H1 (cell line): ENCODE data around the gene RAB22A. TPM values are rescaled to one million over a fixed set of nuclear protein-coding genes. Genes with fewer than 3 reads are reported as not detected.

ENCODE experiments used
- CTCF ChIA-PET: fragments of 300-600 bp; sonication (Branson Sonifier 250); formaldehyde crosslinking; loops from one replicate; lab custom pipeline; 2021; ENCODE audit not compliant: partially characterized antibody; lab: Charles Lee
- POLR2A ChIA-PET: fragments of 300-600 bp; sonication (Branson Sonifier 250); formaldehyde crosslinking; loops from one replicate; lab custom pipeline; 2021; ENCODE audit warnings: inconsistent platforms; ENCODE audit not compliant: partially characterized antibody; lab: Charles Lee
- DNase-seq, 2 experiments: peaks; one replicate each; pipeline versions ENCODE4 v3.0.0 to v3.0.0-alpha.2; 2010 to 2022; ENCODE audit warnings: low spot score in 2 of 2, low read depth in 1 of 2, mixed read lengths in 1 of 2
- FAIRE-seq: peaks from 2 replicates; lab custom pipeline; 2011; peaks lifted over from hg19 to GRCh38; lab: Jason Lieb, UNC
- H2AFZ ChIP-seq: 2 replicates; pipeline ENCODE4 v1.8.1; 2012; ENCODE audit warnings: low read length, inconsistent platforms
- H2AK5ac ChIP-seq: 2 replicates; pipeline ENCODE4 v1.6.1; 2013; ENCODE audit warnings: low read depth, low read length
- H2BK120ac ChIP-seq: replicated peaks from 2 replicates; pipeline ENCODE3; 2013; ENCODE audit warnings: low read depth, low read length, inconsistent platforms
- H2BK12ac ChIP-seq: 2 replicates; pipeline ENCODE4 v1.6.1; 2013; ENCODE audit warnings: low read depth, low read length
- H2BK15ac ChIP-seq: 2 replicates; pipeline ENCODE4 v1.6.1; 2013; ENCODE audit warnings: low read length
- H2BK20ac ChIP-seq: 2 replicates; pipeline ENCODE4 v1.6.1; 2013; ENCODE audit warnings: low read length
- H2BK5ac ChIP-seq: 2 replicates; pipeline ENCODE4 v1.6.1; 2013; ENCODE audit warnings: low read depth, low read length
- H3K14ac ChIP-seq: 2 replicates; pipeline ENCODE4 v1.6.1; 2013; ENCODE audit warnings: inconsistent platforms; ENCODE audit not compliant: insufficient read length
- H3K18ac ChIP-seq: 2 replicates; pipeline ENCODE4 v1.6.1; 2013; ENCODE audit warnings: low read length; ENCODE audit errors: extremely low read depth
- H3K23ac ChIP-seq: 2 replicates; pipeline ENCODE4 v1.6.1; 2013; ENCODE audit warnings: inconsistent platforms; ENCODE audit not compliant: insufficient read length
- H3K23me2 ChIP-seq: 2 replicates; pipeline ENCODE4 v1.6.1; 2013; ENCODE audit warnings: low read depth, low read length
- H3K27ac ChIP-seq: 2 replicates; pipeline ENCODE4 v1.6.1; 2011; ENCODE audit warnings: low read depth, low read length, inconsistent platforms
- H3K27me3 ChIP-seq, 4 experiments: replicated peaks in 1 of 4; 1 replicate in 1 of 4; 2 replicates in 3 of 4; pipeline versions ENCODE4 v1.6.1 to v1.8.1; 2011 to 2013; ENCODE audit warnings: low read length in 3 of 4, mild to moderate bottlenecking in 3 of 4, inconsistent platforms in 2 of 4, mixed read lengths in 2 of 4, moderate library complexity in 1 of 4; ENCODE audit not compliant: control insufficient read depth in 3 of 4, insufficient read depth in 3 of 4; ENCODE audit errors: extremely low read depth in 1 of 4
- H3K36me3 ChIP-seq, 4 experiments: 2 replicates each; pipeline versions ENCODE4 v1.6.1 to v1.8.1; 2011 to 2013; ENCODE audit warnings: mild to moderate bottlenecking in 4 of 4, low read length in 3 of 4, moderate library complexity in 2 of 4, control low read depth in 1 of 4, inconsistent platforms in 1 of 4; ENCODE audit not compliant: insufficient read depth in 4 of 4, control insufficient read depth in 2 of 4
- H3K4ac ChIP-seq: replicated peaks from 2 replicates; pipeline ENCODE3; 2013; ENCODE audit warnings: low read length, low read depth, mixed read lengths, inconsistent platforms; ENCODE audit not compliant: insufficient read length
- H3K4me1 ChIP-seq, 4 experiments: replicated peaks in 1 of 4; 1 replicate in 1 of 4; 2 replicates in 3 of 4; pipeline versions ENCODE4 v1.6.1 to v1.8.1; 2011 to 2013; ENCODE audit warnings: low read length in 3 of 4, inconsistent platforms in 2 of 4, mixed read lengths in 1 of 4; ENCODE audit not compliant: insufficient read depth in 4 of 4, control insufficient read depth in 3 of 4
- H3K4me2 ChIP-seq, 2 experiments: 2 replicates each; pipeline versions ENCODE4 v1.6.1 to v1.8.1; 2011 to 2013; ENCODE audit warnings: low read depth in 2 of 2, low read length in 2 of 2, control low read depth in 1 of 2, inconsistent platforms in 1 of 2, mild to moderate bottlenecking in 1 of 2; ENCODE audit not compliant: insufficient read depth in 1 of 2
- H3K4me3 ChIP-seq, 4 experiments: fragments of 200-600, 300-600 bp in 1 of 4; sonication (generic), shearing (Covaris generic), sonication (Bioruptor Twin) in 1 of 4; 2 replicates each; pipeline versions ENCODE4 v1.5.1 to v1.8.1; 2011 to 2016; ENCODE audit warnings: low read length in 4 of 4, low read depth in 3 of 4, control low read depth in 2 of 4, inconsistent platforms in 2 of 4, mild to moderate bottlenecking in 2 of 4, mixed read lengths in 1 of 4, moderate library complexity in 1 of 4; ENCODE audit not compliant: insufficient read depth in 2 of 4; ENCODE audit errors: extremely low read depth in 1 of 4
- H3K56ac ChIP-seq: replicated peaks from 2 replicates; pipeline ENCODE3; 2013; ENCODE audit warnings: low read depth, mild to moderate bottlenecking, mixed read lengths, low read length, inconsistent platforms; ENCODE audit not compliant: insufficient read length
- H3K79me1 ChIP-seq: 2 replicates; pipeline ENCODE4 v1.6.1; 2013; ENCODE audit warnings: low read depth, low read length, control low read depth
- H3K79me2 ChIP-seq, 2 experiments: 2 replicates each; pipeline versions ENCODE4 v1.6.1 to v1.8.1; 2012 to 2013; ENCODE audit warnings: low read length in 2 of 2, mild to moderate bottlenecking in 2 of 2, inconsistent platforms in 1 of 2; ENCODE audit not compliant: insufficient read depth in 2 of 2, control insufficient read depth in 1 of 2
- H3K9ac ChIP-seq, 4 experiments: replicated peaks in 1 of 4; 1 replicate in 1 of 4; 2 replicates in 3 of 4; pipeline versions ENCODE4 v1.6.1 to v1.8.1; 2011 to 2013; ENCODE audit warnings: low read depth in 3 of 4, low read length in 3 of 4, control low read depth in 2 of 4, mild to moderate bottlenecking in 2 of 4, moderate library complexity in 2 of 4, inconsistent platforms in 1 of 4; ENCODE audit errors: extremely low read depth in 1 of 4
- H3K9me3 ChIP-seq, 2 experiments: 2 replicates each; pipeline versions ENCODE4 v1.6.1 to v1.8.1; 2012 to 2013; ENCODE audit warnings: mild to moderate bottlenecking in 2 of 2, moderate library complexity in 2 of 2, control low read depth in 1 of 2, inconsistent platforms in 1 of 2, low read depth in 1 of 2, low read length in 1 of 2, mixed read lengths in 1 of 2; ENCODE audit not compliant: insufficient read depth in 2 of 2
- H4K20me1 ChIP-seq, 2 experiments: replicated peaks in 1 of 2; 2 replicates each; pipeline versions ENCODE3 to v1.8.1; 2011 to 2013; ENCODE audit warnings: inconsistent platforms in 2 of 2, low read length in 2 of 2, mild to moderate bottlenecking in 1 of 2; ENCODE audit not compliant: insufficient read depth in 2 of 2, control insufficient read depth in 1 of 2
- H4K5ac ChIP-seq: 2 replicates; pipeline ENCODE4 v1.6.1; 2013; ENCODE audit warnings: low read length, low read depth, mixed read lengths, inconsistent platforms; ENCODE audit not compliant: insufficient read length
- H4K8ac ChIP-seq: 2 replicates; pipeline ENCODE4 v1.8.0; 2013; ENCODE audit warnings: mild to moderate bottlenecking, moderate library complexity, low read length, inconsistent platforms; ENCODE audit not compliant: insufficient read depth; ENCODE audit errors: extremely low read depth
- H4K91ac ChIP-seq: replicated peaks from 2 replicates; pipeline ENCODE3; 2013; ENCODE audit warnings: low read length, mixed read lengths, inconsistent platforms; ENCODE audit not compliant: insufficient read length
- BCL11A ChIP-seq, 2 experiments: IDR thresholded peaks; one replicate each; pipeline ENCODE4 v1.6.1; 2011; ENCODE audit warnings: low read depth in 2 of 2, low read length in 2 of 2, mild to moderate bottlenecking in 2 of 2
- BRCA1 ChIP-seq: IDR thresholded peaks from 2 replicates; pipeline ENCODE4 v1.6.1; 2012; ENCODE audit warnings: low read depth, low read length, improper control_type of control experiment
- CEBPB ChIP-seq: IDR thresholded peaks from 2 replicates; pipeline ENCODE4 v1.6.1; 2012; ENCODE audit warnings: low read depth, low read length
- CHD1 ChIP-seq: IDR thresholded peaks from 2 replicates; pipeline ENCODE4 v1.6.1; 2012; ENCODE audit warnings: low read depth, low read length, improper control_type of control experiment
- EZH2 ChIP-seq: fragments of 200-600 bp; sonication (generic); IDR thresholded peaks from 2 replicates; pipeline ENCODE4 v1.7.1; 2012; ENCODE audit warnings: low read depth, mild to moderate bottlenecking, moderate library complexity, low read length, inconsistent platforms; ENCODE audit not compliant: severe bottlenecking
- KDM1A ChIP-seq: fragments of 200-600, 300-600 bp; sonication (generic); IDR thresholded peaks from 2 replicates; pipeline ENCODE4 v1.7.1; 2016; ENCODE audit warnings: mild to moderate bottlenecking, low read length, borderline replicate concordance
- MAFK ChIP-seq: IDR thresholded peaks from 2 replicates; pipeline ENCODE4 v1.6.1; 2012; ENCODE audit warnings: low read depth, mild to moderate bottlenecking, improper control_type of control experiment, low read length
- NANOG ChIP-seq: IDR thresholded peaks from 2 replicates; pipeline ENCODE4 v1.6.1; 2011; ENCODE audit warnings: low read length, low read depth, mild to moderate bottlenecking, inconsistent platforms; ENCODE audit not compliant: insufficient read depth, poor library complexity, severe bottlenecking
- NRF1 ChIP-seq: IDR thresholded peaks from 2 replicates; pipeline ENCODE4 v1.6.1; 2011; ENCODE audit warnings: mild to moderate bottlenecking, low read depth, low read length, improper control_type of control experiment
- SIX5 ChIP-seq: IDR thresholded peaks from 2 replicates; pipeline ENCODE4 v1.6.1; 2011; ENCODE audit warnings: mild to moderate bottlenecking, low read depth, low read length
- SP4 ChIP-seq: IDR thresholded peaks from 2 replicates; pipeline ENCODE4 v1.6.1; 2012; ENCODE audit warnings: low read length, inconsistent platforms
- TAF1 ChIP-seq: IDR thresholded peaks from 2 replicates; pipeline ENCODE4 v1.6.1; 2011; ENCODE audit warnings: mild to moderate bottlenecking, low read depth, low read length
- TBP ChIP-seq: IDR thresholded peaks from 2 replicates; pipeline ENCODE4 v1.6.1; 2011; ENCODE audit warnings: low read depth, low read length, improper control_type of control experiment
- ZNF274 ChIP-seq: IDR thresholded peaks from 2 replicates; pipeline ENCODE4 v1.7.0; 2012; ENCODE audit warnings: low read length, borderline replicate concordance; ENCODE audit errors: extremely low read depth
- WGBS, 2 experiments: shearing (Covaris generic) in 1 of 2; methylation state at CpG; one replicate each; pipeline versions ENCODE4 v1.1.6 to v1.1.7; 2013 to 2015; ENCODE audit warnings: low lambda C conversion rate in 2 of 2, mixed read lengths in 2 of 2, inconsistent platforms in 1 of 2, low coverage in 1 of 2, missing lambda C conversion rate in 1 of 2; ENCODE audit not compliant: insufficient replicate concordance in 2 of 2, insufficient coverage in 1 of 2, insufficient read length in 1 of 2; ENCODE audit errors: extremely low coverage in 1 of 2, missing lambda C conversion rate in 1 of 2; 5-methylcytosine and 5-hydroxymethylcytosine counted together
- polyA plus RNA-seq, 7 experiments: library from polyadenylated mRNA; depleted of rRNA in 3 of 7; stranded (reverse) in 5 of 7; unstranded in 2 of 7; fragments of >200 nt in 5 of 7; fragments of 200-250 nt in 2 of 7; gene quantifications; 1 replicate in 5 of 7; 2 replicates in 1 of 7; 4 replicates in 1 of 7; pipeline versions ENCODE4 v1.2.1 to v1.2.3, GENCODE V29; 2011 to 2013; ENCODE audit warnings: missing spikeins in 2 of 7, mixed read lengths in 2 of 7
- total RNA-seq: library from RNA; stranded (reverse); fragmentation: NEBNext Ultra II Directional; extraction: Animal tissue kit (Norgen Biotek cat#: 25700); gene quantifications from 2 replicates; pipeline ENCODE4 v1.2.1, GENCODE V29; 2021

Gene RAB22A
- total and polyA plus RNA-seq, 2 of the 8 experiments (the other 6 are each of a cell fraction or from before 2014, with no cell fraction given), result 3.1 to 6.6 TPM

DNA sequence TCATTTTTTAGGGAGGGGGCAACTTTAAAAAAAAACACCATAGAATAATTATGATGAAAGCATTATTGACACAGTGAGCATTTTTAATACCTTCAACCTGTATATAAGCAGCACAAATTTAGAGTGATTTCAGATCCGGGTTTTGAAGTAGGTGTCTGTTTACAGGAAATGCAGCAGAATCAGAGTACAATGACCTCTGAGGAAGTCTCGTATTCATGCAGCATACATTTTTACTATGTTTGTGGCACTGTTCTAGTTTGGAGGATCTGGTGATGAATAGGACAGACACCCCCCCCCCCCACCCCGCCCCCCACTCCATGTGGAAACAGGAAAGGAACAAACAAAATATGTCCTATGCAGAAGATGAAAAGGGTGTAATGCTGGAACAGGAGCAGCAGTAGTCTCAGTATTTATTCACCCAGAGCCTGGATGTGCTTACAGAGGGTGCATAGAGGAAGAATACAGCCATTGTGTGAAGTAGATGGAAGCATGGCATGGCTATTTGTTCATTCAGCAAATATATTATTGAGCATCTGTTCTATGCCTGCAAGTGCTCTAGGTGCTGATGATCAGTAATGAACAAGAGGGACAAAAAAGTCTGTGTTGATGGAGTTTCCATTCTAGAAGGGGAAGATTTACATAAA is 99.2 kb downstream of the RAB22A start:
- peak overlapping the region in 1 of 4 experiments; percentile 34; a peak in 1 of 7 replicates for H3K9ac ChIP-seq
- no peak overlapping the region for H3K4me3 ChIP-seq
- H3K23ac ChIP-seq, result no peak overlapping the region
- no peak overlapping the region for H3K56ac ChIP-seq
- no peak overlapping the region for H3K4ac ChIP-seq
- peak overlapping the region; percentile 13; the same call in 1 of the 2 replicates for H3K18ac ChIP-seq
- no peak overlapping the region for H2BK5ac ChIP-seq
- no peak overlapping the region for H2BK120ac ChIP-seq
- peak overlapping the region in 1 of 2 experiments; percentile 38; a peak in 1 of 4 replicates for H3K4me2 ChIP-seq
- H3K79me2 ChIP-seq, result peaks cover 6 to 89% of the 10 kb centered on the region in 2 experiments
- no peak overlapping the region for H4K5ac ChIP-seq
- H4K8ac ChIP-seq, result no peak overlapping the region
- no peaks in the 10 kb centered on the region for H3K36me3 ChIP-seq
- POLR2A ChIA-PET, result interaction anchor here (0.6 kb wide), 1 partner anchor 26 kb away, joined by 3 read pairs; no protein-coding TSS in a partner anchor
- no peak overlapping the region for H2BK20ac ChIP-seq
- WGBS, 2 experiments, result 51% methylated on average over 3 of the region's 3 CpGs; no CpG with 5 or more reads in 1 of the 2 experiments
- H2BK15ac ChIP-seq, result no peak overlapping the region
- no peak overlapping the region for H3K27ac ChIP-seq
- peaks cover 4% of the 10 kb centered on the region; the same call in 1 of the 2 replicates for H3K79me1 ChIP-seq
- H2BK12ac ChIP-seq, result no peak overlapping the region
- H3K9me3 ChIP-seq, result 0 out of 4 replicates have a peak, but pooled peaks cover 0 to 3% of the 10 kb centered on the region in 2 experiments
- CTCF ChIA-PET, result interaction anchor here (0.6 to 0.9 kb wide), 3 partner anchors 73 to 778 kb away, joined by 3 to 4 read pairs (median 3); no protein-coding TSS in a partner anchor
- no peaks in the 10 kb centered on the region; the same call in 1 of the 2 replicates for H3K23me2 ChIP-seq
- no peak overlapping the region for H3K14ac ChIP-seq
- no peak overlapping the region for H2AK5ac ChIP-seq
- DNase-seq, result no peak
- no peak for FAIRE-seq
- no peak overlapping the region for H2AFZ ChIP-seq
- H4K91ac ChIP-seq, result no peak overlapping the region
- peaks cover 2 to 4% of the 10 kb centered on the region in 2 experiments for H4K20me1 ChIP-seq
- peaks cover 0 to 4% (median 3%) of the 10 kb centered on the region in 4 experiments; a peak in 3 of 7 replicates for H3K4me1 ChIP-seq
- H3K27me3 ChIP-seq, result no peaks in the 10 kb centered on the region
- TF ChIP-seq NRF1 (no peak), NANOG (no peak), TAF1 (no peak), BCL11A (IDR thresholded peaks at IDR 0.05; ENCODE audit: low read depth in 2 of 2, low read length in 2 of 2) (no peak), MAFK (no peak), KDM1A (no peak), ZNF274 (no peak), TBP (no peak), EZH2 (no peak), CEBPB (no peak), SP4 (no peak), SIX5 (no peak), BRCA1 (no peak), CHD1 (no peak)
